ENCODE data around the gene AATF.

DNA sequence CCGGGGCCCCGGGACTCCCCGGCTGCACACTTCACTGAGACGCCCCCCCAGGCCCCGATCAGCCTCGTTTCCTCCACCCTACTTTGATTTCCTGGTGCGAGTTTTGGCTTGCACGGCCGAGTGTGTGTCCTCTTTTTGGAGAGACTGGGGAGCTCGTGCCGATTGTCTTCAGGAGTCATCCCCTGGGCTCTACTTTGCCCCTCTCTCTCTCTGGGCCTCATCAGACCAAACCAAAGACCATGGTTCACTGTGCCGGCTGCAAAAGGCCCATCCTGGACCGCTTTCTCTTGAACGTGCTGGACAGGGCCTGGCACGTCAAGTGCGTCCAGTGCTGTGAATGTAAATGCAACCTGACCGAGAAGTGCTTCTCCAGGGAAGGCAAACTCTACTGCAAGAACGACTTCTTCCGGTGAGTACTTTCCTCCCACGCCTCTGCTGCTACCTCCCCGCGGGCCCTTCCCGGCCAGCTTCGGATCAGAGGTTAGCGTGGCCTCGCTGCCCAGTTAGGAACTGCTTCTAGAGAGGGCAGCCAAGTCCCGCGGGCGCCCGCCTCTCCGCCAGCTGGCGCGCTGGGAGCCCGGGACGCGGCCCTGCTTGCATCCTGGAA lies 10.7 kb upstream of the AATF start:
- TF ChIP-seq, protein P1, sequence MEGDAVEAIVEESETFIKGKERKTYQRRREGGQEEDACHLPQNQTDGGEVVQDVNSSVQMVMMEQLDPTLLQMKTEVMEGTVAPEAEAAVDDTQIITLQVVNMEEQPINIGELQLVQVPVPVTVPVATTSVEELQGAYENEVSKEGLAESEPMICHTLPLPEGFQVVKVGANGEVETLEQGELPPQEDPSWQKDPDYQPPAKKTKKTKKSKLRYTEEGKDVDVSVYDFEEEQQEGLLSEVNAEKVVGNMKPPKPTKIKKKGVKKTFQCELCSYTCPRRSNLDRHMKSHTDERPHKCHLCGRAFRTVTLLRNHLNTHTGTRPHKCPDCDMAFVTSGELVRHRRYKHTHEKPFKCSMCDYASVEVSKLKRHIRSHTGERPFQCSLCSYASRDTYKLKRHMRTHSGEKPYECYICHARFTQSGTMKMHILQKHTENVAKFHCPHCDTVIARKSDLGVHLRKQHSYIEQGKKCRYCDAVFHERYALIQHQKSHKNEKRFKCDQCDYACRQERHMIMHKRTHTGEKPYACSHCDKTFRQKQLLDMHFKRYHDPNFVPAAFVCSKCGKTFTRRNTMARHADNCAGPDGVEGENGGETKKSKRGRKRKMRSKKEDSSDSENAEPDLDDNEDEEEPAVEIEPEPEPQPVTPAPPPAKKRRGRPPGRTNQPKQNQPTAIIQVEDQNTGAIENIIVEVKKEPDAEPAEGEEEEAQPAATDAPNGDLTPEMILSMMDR (IDR thresholded peaks at IDR 0.05), result no peak
- no peak for TF ChIP-seq POLR2A (IDR thresholded peaks at IDR 0.05)
